Activated CD4-positive, alpha-beta T cell treated with anti-CD3 and anti-CD28 coated beads, Interleukin-2, amount 10 ng/mL, durations not matched to agents 7 days and 5 days (primary cell): Measurements from ENCODE around the gene AMMECR1. TPM values are rescaled to one million over a fixed set of nuclear protein-coding genes. Genes with fewer than 3 reads are reported as not detected.

Experiments used
- CTCF ChIA-PET: fragments of 350-600 bp; sonication (Branson Sonifier 250); formaldehyde crosslinking; loops from one replicate; lab custom pipeline; 2021; ENCODE audit warnings: antibody characterized with exemption; lab: Charles Lee
- POLR2A ChIA-PET: fragments of 350-600 bp; sonication (Branson Sonifier 250); formaldehyde crosslinking; loops from one replicate; lab custom pipeline; 2021; ENCODE audit warnings: antibody characterized with exemption; lab: Charles Lee
- DNase-seq: peaks from one replicate; pipeline ENCODE4 v3.0.0-alpha.2; 2020
- H3K27ac Mint-ChIP-seq: one replicate; pipeline ENCODE4 v1.8.0; 2021; ENCODE audit warnings: mild to moderate bottlenecking, moderate library complexity, mixed read lengths
- H3K27me3 Mint-ChIP-seq: one replicate; pipeline ENCODE4 v1.8.0; 2021; ENCODE audit warnings: mixed read lengths
- H3K36me3 Mint-ChIP-seq: one replicate; pipeline ENCODE4 v1.8.0; 2021; ENCODE audit warnings: low read depth, mixed read lengths
- H3K4me1 Mint-ChIP-seq: one replicate; pipeline ENCODE4 v1.8.0; 2021; ENCODE audit warnings: mixed read lengths
- H3K4me3 Mint-ChIP-seq: one replicate; pipeline ENCODE4 v1.8.0; 2021; ENCODE audit warnings: mild to moderate bottlenecking, moderate library complexity, mixed read lengths
- H3K9me3 Mint-ChIP-seq: one replicate; pipeline ENCODE4 v1.8.0; 2021; ENCODE audit warnings: mixed read lengths
- total RNA-seq, 2 experiments: library from RNA; stranded (reverse); gene quantifications; one replicate each; pipeline ENCODE4 v1.2.3, GENCODE V29; 2021

The AMMECR1 gene
- total RNA-seq, 2 experiments from 2014 or later = 8.6 to 9.9 TPM

DNA sequence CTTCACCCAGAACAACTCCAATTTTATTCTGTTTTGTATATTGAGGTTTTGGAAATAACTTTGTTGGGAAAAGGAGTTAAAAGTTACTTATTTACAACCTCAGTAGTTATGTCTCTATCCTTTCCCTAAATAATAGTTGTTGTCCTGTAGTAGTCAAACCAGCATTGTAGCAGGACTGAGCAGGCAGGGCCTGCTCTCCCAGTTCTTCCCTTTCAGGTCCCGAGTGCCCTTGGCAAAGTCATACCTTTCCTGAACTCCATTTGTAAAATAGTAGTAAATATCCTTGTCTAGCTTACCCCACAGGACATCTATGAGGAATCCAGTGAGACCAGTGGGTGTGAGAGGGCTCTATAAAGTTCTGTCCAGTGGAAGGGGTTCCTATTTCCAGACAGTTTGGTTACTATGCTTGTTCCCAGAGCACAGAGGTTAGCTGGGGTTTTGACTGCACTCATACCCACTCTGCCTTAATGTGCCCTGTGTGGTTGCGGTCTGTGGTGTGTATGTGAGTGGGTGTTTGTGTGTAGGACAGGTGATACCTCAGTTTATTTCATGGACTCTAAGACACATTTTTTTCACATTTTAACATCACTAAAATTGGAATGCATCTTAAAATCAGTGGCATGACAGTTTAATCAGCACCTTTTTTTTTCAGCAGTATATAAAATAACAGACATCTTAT is 136.3 kb downstream of the AMMECR1 start:
- no peaks in the 10 kb centered on the region for H3K27me3 Mint-ChIP-seq
- DNase-seq = no peak
- H3K4me3 Mint-ChIP-seq = no peak overlapping the region
- CTCF ChIA-PET = interaction anchor here (0.6 to 1.8 kb wide), 2 partner anchors 8 to 31 kb away, joined by 3 to 4 read pairs; no protein-coding TSS in a partner anchor
- POLR2A ChIA-PET = no interaction called here
- H3K36me3 Mint-ChIP-seq = peaks cover 9% of the 10 kb centered on the region
- H3K4me1 Mint-ChIP-seq = peaks cover 3% of the 10 kb centered on the region
- H3K27ac Mint-ChIP-seq = no peak overlapping the region
- H3K9me3 Mint-ChIP-seq = peaks cover 2% of the 10 kb centered on the region

DNA sequence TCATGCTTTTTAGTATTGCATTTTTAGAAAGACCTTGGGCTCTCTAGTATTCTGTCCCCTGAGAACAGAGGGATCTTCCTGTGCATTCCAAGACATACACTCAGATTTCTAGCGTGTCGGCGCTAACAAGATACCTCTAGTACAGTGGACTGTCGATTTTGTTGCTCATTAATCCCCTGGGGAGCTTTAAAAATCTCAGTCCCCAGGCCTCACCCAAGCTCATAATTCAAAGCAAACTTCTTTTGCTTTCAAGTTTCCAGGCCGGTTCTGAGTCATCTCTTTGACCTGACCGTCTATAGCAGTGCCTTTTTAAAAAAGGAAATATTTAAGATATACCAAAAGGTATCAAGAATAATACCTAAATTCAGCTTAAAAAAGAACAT is 137.0 kb downstream of the AMMECR1 start:
- Mint-ChIP-seq H3K4me3 (no peak overlapping the region), H3K9me3 (peaks cover 2% of the 10 kb centered on the region), H3K4me1 (peaks cover 3% of the 10 kb centered on the region), H3K27ac (no peak overlapping the region), H3K27me3 (no peaks in the 10 kb centered on the region), H3K36me3 (peaks cover 7% of the 10 kb centered on the region)
- ChIA-PET CTCF (interaction anchor here (1.4 to 1.8 kb wide), 2 partner anchors 8 to 10 kb away, joined by 4 read pairs; no protein-coding TSS in a partner anchor), POLR2A (no interaction called here)
- DNase-seq = no peak

DNA sequence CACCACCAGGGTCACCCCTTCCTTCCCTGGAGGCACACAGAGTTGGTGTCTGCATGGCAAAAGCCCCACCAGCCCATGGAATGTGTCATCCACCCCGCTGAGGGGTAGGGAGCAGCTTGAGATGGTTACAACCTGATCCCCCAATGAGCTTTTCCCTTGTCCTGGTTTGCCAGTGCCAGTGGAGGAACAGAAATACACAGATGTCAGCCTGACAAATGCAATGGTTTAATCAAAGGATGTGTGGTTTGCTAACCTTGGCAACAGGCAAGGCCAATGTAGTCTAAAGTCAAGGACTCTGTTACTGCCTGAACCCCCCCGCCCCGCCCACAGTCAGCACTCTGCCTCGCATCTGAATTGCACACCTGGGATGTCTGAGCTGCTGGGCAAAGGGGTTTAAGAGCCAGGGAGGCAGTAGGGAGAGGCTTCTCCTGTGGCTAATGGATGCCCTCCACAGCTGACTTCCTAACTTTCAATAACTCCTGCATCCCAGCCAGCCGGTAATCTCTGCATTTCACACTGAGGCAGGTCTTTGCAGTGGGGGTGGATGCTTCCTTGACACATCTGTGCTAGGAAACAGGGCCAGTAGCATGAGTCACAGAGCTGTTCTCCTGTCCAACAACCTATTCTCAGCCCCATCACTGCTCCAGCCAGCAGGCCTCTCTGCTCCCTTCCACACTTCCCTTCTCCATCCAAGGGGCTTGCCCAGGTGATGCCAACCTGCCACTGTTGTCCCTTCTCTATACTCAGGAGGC is 137.5 kb downstream of the AMMECR1 start:
- Mint-ChIP-seq H3K4me1 (peaks cover 3% of the 10 kb centered on the region), H3K36me3 (peaks cover 7% of the 10 kb centered on the region), H3K9me3 (peaks cover 2% of the 10 kb centered on the region), H3K27me3 (no peaks in the 10 kb centered on the region), H3K27ac (no peak overlapping the region), H3K4me3 (no peak overlapping the region)
- DNase-seq = no peak
- ChIA-PET POLR2A (no interaction called here), CTCF (interaction anchor here (1.4 to 1.8 kb wide), 2 partner anchors 9 to 10 kb away, joined by 4 read pairs; no protein-coding TSS in a partner anchor)

DNA sequence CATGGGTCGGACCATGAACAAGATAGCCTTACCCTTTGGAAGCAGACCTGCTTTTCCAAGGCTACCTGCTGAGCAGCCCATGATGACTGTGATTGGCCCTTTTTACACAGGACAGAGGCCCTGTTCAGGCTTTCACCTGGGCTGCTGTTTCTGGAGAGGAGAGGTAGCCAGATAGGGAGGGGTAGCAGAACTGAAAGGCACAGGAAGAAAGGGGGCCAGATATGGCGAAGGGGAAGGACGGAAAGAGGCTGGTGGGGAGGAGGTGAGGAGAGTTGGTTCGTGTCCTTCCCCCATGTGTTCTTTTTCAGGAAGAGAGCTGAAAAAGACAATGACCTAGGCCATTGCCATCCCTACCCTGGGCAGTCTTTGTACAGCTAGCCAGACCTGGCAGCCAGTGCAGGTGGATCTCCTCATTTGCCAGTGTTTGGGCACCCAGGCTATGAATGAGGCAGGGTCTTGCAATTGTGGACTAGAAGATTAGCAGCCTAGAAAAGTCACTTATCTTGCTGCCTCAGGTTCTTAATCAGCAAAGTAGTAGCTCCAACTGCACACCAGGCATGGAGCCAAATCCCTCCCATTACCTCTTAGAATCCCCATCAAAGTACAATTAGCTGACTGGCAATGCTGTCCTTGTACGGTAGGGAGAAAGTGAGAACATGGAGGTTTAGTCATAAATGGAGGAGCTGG is 139.6 kb downstream of the AMMECR1 start:
- H3K27me3 Mint-ChIP-seq = no peaks in the 10 kb centered on the region

DNA sequence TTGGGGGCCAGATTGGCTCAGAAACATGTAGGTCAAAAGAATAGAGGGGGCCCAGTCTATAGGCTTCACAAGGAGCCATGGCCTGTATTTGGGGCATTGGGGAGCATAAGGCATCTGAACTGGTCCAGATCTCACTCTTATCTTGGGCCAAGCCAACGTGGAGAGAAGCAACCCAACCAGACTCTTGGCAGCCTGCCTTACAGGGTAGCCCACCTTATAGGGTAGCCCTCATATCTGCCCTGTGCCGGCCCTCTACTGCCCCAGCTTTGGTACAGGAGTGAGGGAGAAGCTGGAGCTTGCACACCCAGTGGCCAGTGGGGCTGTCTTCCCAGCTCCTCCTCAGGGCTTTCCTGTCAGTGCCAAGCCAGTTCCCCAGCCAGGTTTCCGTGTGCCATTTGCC is 142.2 kb downstream of the AMMECR1 start:
- Mint-ChIP-seq H3K4me3 (no peak overlapping the region), H3K36me3 (peaks cover 2% of the 10 kb centered on the region), H3K9me3 (no peaks in the 10 kb centered on the region), H3K27ac (no peak overlapping the region), H3K27me3 (no peaks in the 10 kb centered on the region), H3K4me1 (no peaks in the 10 kb centered on the region)
- no peak for DNase-seq
- ChIA-PET POLR2A (no interaction called here), CTCF (interaction anchor here (0.5 to 1.3 kb wide), 2 partner anchors 140 to 235 kb away, joined by 3 read pairs; no protein-coding TSS in a partner anchor)

More for the DNA sequence above, 139.6 kb downstream of the AMMECR1 start:
- no peak overlapping the region for H3K4me3 Mint-ChIP-seq
- POLR2A ChIA-PET = no interaction called here
- DNase-seq = no peak
- H3K27ac Mint-ChIP-seq = no peak overlapping the region
- peaks cover 4% of the 10 kb centered on the region for H3K36me3 Mint-ChIP-seq
- CTCF ChIA-PET = interaction anchor here (0.7 kb wide), 1 partner anchor 231 kb away, joined by 4 read pairs; no protein-coding TSS in a partner anchor
- no peaks in the 10 kb centered on the region for H3K9me3 Mint-ChIP-seq
- H3K4me1 Mint-ChIP-seq = no peaks in the 10 kb centered on the region

DNA sequence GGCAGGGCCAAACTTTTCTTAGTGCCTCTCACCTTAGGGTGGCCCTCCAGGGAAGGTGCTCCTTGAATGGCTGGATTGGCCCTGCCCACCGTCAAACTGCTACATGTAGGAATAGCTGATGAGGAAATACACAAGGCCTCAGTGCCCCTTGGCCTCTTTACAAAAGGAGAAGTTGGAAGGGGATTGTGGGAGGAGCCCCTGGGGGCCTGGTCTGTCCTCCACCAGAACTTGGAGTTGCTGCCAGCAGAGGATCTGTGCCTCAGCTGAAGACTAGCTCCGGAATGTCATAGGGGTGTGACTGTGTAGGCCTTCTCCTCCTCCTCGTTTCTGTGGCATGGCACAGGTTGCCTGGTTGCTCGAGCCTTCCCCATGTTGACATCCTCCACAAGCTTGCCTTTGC is 142.7 kb downstream of the AMMECR1 start:
- Mint-ChIP-seq H3K9me3 (no peaks in the 10 kb centered on the region), H3K36me3 (peaks cover 2% of the 10 kb centered on the region), H3K4me1 (no peaks in the 10 kb centered on the region), H3K27me3 (no peaks in the 10 kb centered on the region), H3K27ac (no peak overlapping the region), H3K4me3 (no peak overlapping the region)
- POLR2A ChIA-PET = no interaction called here
- DNase-seq = no peak
- CTCF ChIA-PET = interaction anchor here (0.7 to 1.3 kb wide), 2 partner anchors 15 to 235 kb away, joined by 3 to 4 read pairs; no protein-coding TSS in a partner anchor

DNA sequence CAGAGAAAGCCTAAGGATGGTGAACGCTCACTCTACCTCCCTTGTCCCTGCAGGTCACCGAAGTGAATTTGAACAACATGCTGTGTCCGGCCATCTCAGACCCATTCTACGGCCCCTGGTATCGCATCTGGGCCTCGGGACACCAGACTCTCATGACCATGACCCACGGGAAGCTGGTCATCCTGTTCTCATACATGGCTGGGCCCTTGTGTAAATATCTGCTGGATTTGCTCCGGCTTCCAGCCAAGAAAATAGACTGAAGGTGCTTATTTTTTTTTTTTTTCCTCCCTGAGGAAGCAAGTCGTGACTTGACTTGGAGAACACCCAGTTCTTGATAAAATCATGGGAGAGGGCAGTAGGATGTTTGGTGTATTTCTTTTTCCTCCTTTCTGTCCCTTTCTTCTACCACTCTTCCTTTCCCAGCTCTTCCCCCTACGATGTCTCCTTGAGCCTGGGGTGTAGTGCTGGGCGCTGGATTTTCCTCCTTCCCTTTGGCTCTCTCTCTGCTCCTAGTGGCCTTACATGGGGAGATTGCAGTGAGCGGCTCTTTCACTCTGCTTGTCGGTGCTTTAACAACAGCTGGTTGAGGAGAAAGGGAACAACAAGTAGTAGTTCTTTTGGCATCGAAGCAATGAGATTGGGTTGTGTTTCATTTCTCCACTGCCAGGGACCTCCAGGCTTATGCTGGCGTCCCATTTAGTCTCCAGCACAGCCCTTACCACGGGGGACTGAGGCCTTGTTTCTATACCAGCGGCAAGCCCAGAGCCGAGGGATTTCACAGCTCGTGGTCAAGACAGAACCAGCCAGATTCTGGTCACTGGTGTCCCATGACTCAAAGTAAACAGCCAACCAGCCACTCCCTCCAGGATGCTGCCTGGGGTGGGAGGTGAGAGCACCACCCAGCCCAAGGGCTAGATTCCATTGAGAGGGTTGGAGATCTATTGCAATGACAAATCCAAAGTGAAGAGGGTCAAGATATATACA is 144.4 kb downstream of the AMMECR1 start:
- Mint-ChIP-seq H3K4me3 (no peak overlapping the region), H3K27ac (no peak overlapping the region), H3K4me1 (no peaks in the 10 kb centered on the region), H3K36me3 (peaks cover 2% of the 10 kb centered on the region), H3K9me3 (no peaks in the 10 kb centered on the region), H3K27me3 (no peaks in the 10 kb centered on the region)
- DNase-seq = no peak
- POLR2A ChIA-PET = no interaction called here
- CTCF ChIA-PET = interaction anchor here (1.3 kb wide), 1 partner anchor 13 kb away, joined by 4 read pairs; no protein-coding TSS in a partner anchor

DNA sequence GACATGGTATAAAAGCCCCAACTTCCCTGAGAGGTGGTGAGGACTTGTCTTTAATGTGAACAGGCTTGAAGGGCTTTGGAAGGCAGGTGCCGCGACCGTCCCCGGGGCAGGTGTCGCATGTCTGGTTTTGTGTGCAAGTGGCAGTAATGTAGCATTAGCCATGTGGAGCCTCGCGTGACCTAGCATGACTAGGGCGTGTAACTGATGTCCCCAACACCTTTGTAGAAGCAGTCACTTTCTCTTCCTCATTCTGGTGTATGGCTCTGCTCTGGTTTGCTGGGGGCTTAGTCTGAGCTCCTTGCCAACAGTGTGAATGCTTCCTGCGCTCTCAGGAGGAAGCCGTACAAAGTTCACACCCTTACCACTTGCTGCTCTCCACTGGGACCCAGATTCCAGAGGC is 145.7 kb downstream of the AMMECR1 start:
- no peak overlapping the region for H3K4me3 Mint-ChIP-seq

DNA sequence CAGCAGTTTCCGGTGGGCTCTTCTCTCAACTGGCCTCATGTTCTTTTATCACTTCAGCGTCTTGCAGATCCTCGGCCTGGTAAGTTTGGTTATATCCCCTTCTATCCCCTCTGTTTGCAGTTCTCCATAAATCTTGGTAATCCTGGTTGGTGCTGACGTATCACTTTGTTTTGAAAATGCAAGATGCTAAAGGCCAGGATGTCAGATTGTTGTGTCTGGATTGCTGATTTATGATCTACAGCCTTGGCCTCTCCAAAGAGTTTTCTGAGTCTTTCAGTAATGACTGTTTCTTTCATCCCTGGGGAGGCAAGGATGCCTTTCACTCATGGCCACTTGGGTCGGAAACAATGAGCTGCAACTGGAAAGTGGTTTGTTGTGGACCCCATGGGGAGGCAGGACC is 146.4 kb downstream of the AMMECR1 start:
- H3K4me1 Mint-ChIP-seq = no peaks in the 10 kb centered on the region
- ChIA-PET CTCF (interaction anchor here (0.7 kb wide), 1 partner anchor 27 kb away, joined by 3 read pairs; no protein-coding TSS in a partner anchor), POLR2A (no interaction called here)
- DNase-seq = no peak
- no peak overlapping the region for H3K4me3 Mint-ChIP-seq
- peaks cover 2% of the 10 kb centered on the region for H3K36me3 Mint-ChIP-seq
- H3K27ac Mint-ChIP-seq = no peak overlapping the region
- no peaks in the 10 kb centered on the region for H3K9me3 Mint-ChIP-seq
- no peaks in the 10 kb centered on the region for H3K27me3 Mint-ChIP-seq

More for the DNA sequence above, 145.7 kb downstream of the AMMECR1 start:
- CTCF ChIA-PET = interaction anchor here (0.7 kb wide), 1 partner anchor 27 kb away, joined by 3 read pairs; no protein-coding TSS in a partner anchor
- H3K27me3 Mint-ChIP-seq = no peaks in the 10 kb centered on the region
- H3K36me3 Mint-ChIP-seq = peaks cover 2% of the 10 kb centered on the region
- H3K4me1 Mint-ChIP-seq = no peaks in the 10 kb centered on the region
- POLR2A ChIA-PET = no interaction called here
- no peak for DNase-seq
- no peaks in the 10 kb centered on the region for H3K9me3 Mint-ChIP-seq
- no peak overlapping the region for H3K27ac Mint-ChIP-seq

DNA sequence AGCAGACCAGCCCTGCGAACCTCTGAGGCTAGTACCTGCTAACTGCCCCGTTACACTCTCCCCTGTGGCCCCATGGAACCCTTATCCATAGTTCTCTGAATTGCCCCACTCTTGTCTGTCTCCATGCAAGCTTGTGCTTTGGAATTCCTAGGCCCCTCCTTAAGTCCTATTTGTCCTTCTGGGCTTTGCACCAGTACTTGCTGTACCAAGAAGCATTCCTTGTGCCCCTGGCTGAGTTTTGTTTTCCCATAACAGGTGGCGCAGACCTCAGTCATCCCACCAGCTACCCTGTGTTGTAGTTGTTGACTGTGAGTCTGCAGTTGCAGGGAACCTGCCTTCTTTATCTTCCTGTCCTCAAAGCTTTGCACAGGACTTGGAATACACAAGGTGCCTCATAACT is 147.9 kb downstream of the AMMECR1 start:
- no peaks in the 10 kb centered on the region for H3K9me3 Mint-ChIP-seq
- peaks cover 2% of the 10 kb centered on the region for H3K36me3 Mint-ChIP-seq
- H3K4me3 Mint-ChIP-seq = no peak overlapping the region
- POLR2A ChIA-PET = no interaction called here
- CTCF ChIA-PET = interaction anchor here (0.6 to 1.4 kb wide), 4 partner anchors 10 to 239 kb away, joined by 3 to 4 read pairs (median 3); no protein-coding TSS in a partner anchor
- DNase-seq = no peak
- H3K27ac Mint-ChIP-seq = no peak overlapping the region
- no peaks in the 10 kb centered on the region for H3K27me3 Mint-ChIP-seq
- H3K4me1 Mint-ChIP-seq = no peaks in the 10 kb centered on the region

DNA sequence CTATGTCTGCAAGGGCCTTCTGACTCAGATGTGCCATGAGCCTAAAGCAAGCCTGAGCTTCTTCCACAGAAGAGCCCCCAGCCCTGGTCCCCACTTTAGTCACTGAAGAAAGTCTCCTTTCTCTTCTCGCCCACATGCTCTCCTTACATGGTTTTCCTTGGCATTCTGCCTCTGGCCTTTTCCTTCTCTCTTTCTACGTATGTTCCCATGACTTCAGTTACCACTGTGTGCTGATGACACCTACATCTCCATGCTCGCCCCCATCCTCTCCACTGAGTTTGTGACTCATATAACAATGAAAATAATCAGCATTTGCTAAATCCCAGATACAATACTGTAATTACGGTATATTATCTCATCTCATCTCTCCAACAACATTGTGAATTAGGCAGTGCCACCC is 149.3 kb downstream of the AMMECR1 start:
- Mint-ChIP-seq H3K27me3 (no peaks in the 10 kb centered on the region), H3K27ac (no peak overlapping the region), H3K4me3 (no peak overlapping the region), H3K4me1 (no peaks in the 10 kb centered on the region), H3K36me3 (peaks cover 2% of the 10 kb centered on the region), H3K9me3 (no peaks in the 10 kb centered on the region)
- ChIA-PET POLR2A (no interaction called here), CTCF (interaction anchor here (0.8 to 1.4 kb wide), 2 partner anchors 22 to 36 kb away, joined by 3 read pairs; no protein-coding TSS in a partner anchor)
- DNase-seq = no peak
